Measurements from ENCODE around the gene NCOA6. TPM values are rescaled to one million over a fixed set of nuclear protein-coding genes. Genes with fewer than 3 reads are reported as not detected.

Gene NCOA6
- total RNA-seq, 2 experiments from 2014 or later, result 8.8 to 24.4 TPM

GRCh38 chr20:34852298-34852697 lies 26.8 kb upstream of the NCOA6 start:
- Histone ChIP-seq H3K27ac (ENCODE audit: low read depth, low read length, poor library complexity, severe bottlenecking) (no peak overlapping the region), H3K9me3 (ENCODE audit: low read length) (no peaks in the 10 kb centered on the region), H3K4me3 (ENCODE audit: low read depth, low read length, poor library complexity, severe bottlenecking) (no peak overlapping the region), H3K79me2 (ENCODE audit: insufficient read depth, low read depth, low read length) (no peaks in the 10 kb centered on the region), H3K9me2 (ENCODE audit: insufficient read depth, low read length) (no peaks in the 10 kb centered on the region), H3K4me2 (ENCODE audit: low read length) (no peak overlapping the region), H3K4me1 (ENCODE audit: insufficient read depth, low read length, poor library complexity, severe bottlenecking) (no peaks in the 10 kb centered on the region), H2AFZ (ENCODE audit: low read length) (no peak overlapping the region), H4K20me1 (ENCODE audit: insufficient read depth, low read length) (no peaks in the 10 kb centered on the region), H3K36me3 (ENCODE audit: insufficient read depth, low read length) (no peaks in the 10 kb centered on the region)
- TF ChIP-seq CTCF (conservative IDR thresholded peaks at IDR 0.05; ENCODE audit: low read length) (no peak), EZH2phosphoT487 (IDR thresholded peaks at IDR 0.05; ENCODE audit: borderline replicate concordance, low read depth, low read length) (no peak)
- no TSS peak for BruUV-seq (replicated peaks)
- ChIA-PET CTCF (ENCODE audit: unreplicated experiment) (interaction anchor here (0.7 kb wide), 1 partner anchor 188 kb away, joined by 3 read pairs; no protein-coding TSS in a partner anchor), POLR2A (interaction anchor here (0.6 to 0.8 kb wide), 3 partner anchors 19 to 237 kb away, joined by 3 to 4 read pairs (median 4); no protein-coding TSS in a partner anchor)
- DNase-seq (ENCODE audit: low spot score), result no peak
- intact Hi-C loops (cut with micrococcal nuclease; ENCODE audit: unreplicated experiment), result no loop called here

DNA sequence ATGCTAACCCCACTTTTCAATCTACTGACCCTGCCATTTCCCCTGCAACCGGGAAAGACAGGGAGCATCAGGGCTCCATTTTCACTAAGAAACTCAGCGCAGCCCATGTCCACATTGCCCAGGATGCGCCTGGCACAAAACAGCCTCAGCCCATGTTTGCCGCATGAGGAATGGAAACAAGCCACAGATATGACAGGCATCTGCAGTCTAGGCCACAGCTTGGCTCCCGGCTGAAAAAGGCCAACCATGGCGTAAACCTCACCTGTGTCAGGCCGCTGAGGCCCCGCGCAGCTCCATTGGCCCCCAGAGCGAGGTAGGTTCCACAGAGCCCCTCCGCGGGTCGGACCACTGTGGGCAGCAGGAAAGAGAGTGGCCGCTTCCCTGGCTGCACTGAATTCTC lies 25.5 kb upstream of the NCOA6 start:
- Histone ChIP-seq H3K4me3 (ENCODE audit: low read depth, low read length, poor library complexity, severe bottlenecking) (no peak overlapping the region), H4K20me1 (ENCODE audit: insufficient read depth, low read length) (no peaks in the 10 kb centered on the region), H3K36me3 (ENCODE audit: insufficient read depth, low read length) (no peaks in the 10 kb centered on the region), H3K79me2 (ENCODE audit: insufficient read depth, low read depth, low read length) (no peaks in the 10 kb centered on the region), H3K9me2 (ENCODE audit: insufficient read depth, low read length) (no peaks in the 10 kb centered on the region), H3K4me1 (ENCODE audit: insufficient read depth, low read length, poor library complexity, severe bottlenecking) (no peaks in the 10 kb centered on the region), H3K4me2 (ENCODE audit: low read length) (no peak overlapping the region), H3K9me3 (ENCODE audit: low read length) (no peaks in the 10 kb centered on the region), H3K27ac (ENCODE audit: low read depth, low read length, poor library complexity, severe bottlenecking) (no peak overlapping the region), H2AFZ (ENCODE audit: low read length) (no peak overlapping the region)
- POLR2A ChIA-PET, result interaction anchor here (0.7 kb wide), 1 partner anchor 609 kb away, joined by 5 read pairs; no protein-coding TSS in a partner anchor
- no TSS peak for BruUV-seq (replicated peaks)
- no peak for TF ChIP-seq EZH2phosphoT487 (IDR thresholded peaks at IDR 0.05; ENCODE audit: borderline replicate concordance, low read depth, low read length)
- DNase-seq (ENCODE audit: low spot score), result no peak
- CTCF ChIA-PET (ENCODE audit: unreplicated experiment), result no interaction called here
- intact Hi-C loops (cut with micrococcal nuclease; ENCODE audit: unreplicated experiment), result no loop called here

DNA sequence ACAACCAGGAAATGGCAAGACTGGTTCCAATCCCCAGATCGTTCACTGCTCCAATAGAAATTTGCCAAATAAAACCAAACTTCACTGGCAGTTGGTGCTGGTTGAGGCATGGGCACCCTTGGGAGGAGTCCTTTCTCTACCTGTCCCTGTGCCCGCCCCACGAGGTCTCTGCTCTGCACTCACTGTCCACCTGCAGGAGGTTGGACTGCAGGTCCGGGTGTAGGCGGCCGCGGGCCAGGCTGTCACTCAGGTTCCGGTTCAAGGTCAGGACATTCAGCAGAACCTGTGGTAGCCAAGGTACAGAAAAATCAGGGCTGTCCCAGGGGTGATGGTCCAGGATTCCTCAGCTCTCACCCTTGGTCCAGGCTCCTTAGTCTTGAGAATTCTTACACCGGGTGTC lies 24.3 kb upstream of the NCOA6 start:
- H3K27ac ChIP-seq (ENCODE audit: low read depth, low read length, poor library complexity, severe bottlenecking), result no peak overlapping the region
- H4K20me1 ChIP-seq (ENCODE audit: insufficient read depth, low read length), result no peaks in the 10 kb centered on the region
- no peak overlapping the region for H3K4me3 ChIP-seq (ENCODE audit: low read depth, low read length, poor library complexity, severe bottlenecking)
- no peaks in the 10 kb centered on the region for H3K36me3 ChIP-seq (ENCODE audit: insufficient read depth, low read length)
- POLR2A ChIA-PET, result no interaction called here
- no peaks in the 10 kb centered on the region for H3K79me2 ChIP-seq (ENCODE audit: insufficient read depth, low read depth, low read length)
- H2AFZ ChIP-seq (ENCODE audit: low read length), result no peak overlapping the region
- BruUV-seq (replicated peaks), result no TSS peak
- no peak for DNase-seq (ENCODE audit: low spot score)
- no peaks in the 10 kb centered on the region for H3K9me3 ChIP-seq (ENCODE audit: low read length)
- H3K4me2 ChIP-seq (ENCODE audit: low read length), result no peak overlapping the region
- intact Hi-C loops (cut with micrococcal nuclease; ENCODE audit: unreplicated experiment), result no loop called here
- H3K9me2 ChIP-seq (ENCODE audit: insufficient read depth, low read length), result no peaks in the 10 kb centered on the region
- no peaks in the 10 kb centered on the region for H3K4me1 ChIP-seq (ENCODE audit: insufficient read depth, low read length, poor library complexity, severe bottlenecking)
- TF ChIP-seq EZH2phosphoT487 (IDR thresholded peaks at IDR 0.05; ENCODE audit: borderline replicate concordance, low read depth, low read length), result no peak
- TF ChIP-seq CTCF (conservative IDR thresholded peaks at IDR 0.05; ENCODE audit: low read length), result no peak
- CTCF ChIA-PET (ENCODE audit: unreplicated experiment), result no interaction called here

Measured in OCI-LY7 (cell line).